ENCODE measurements around the gene IL25. TPM values are rescaled to one million over a fixed set of nuclear protein-coding genes. Genes with fewer than 3 reads are reported as not detected.
A peak's percentile ranks its signal among the peaks of the same experiment; 100 is the strongest.
"Not testable (repeated sequence)": the region's sequence is repeated elsewhere in the genome, so short reads cannot be mapped to it uniquely, and the experiment has no call there.

The IL25 gene
- total RNA-seq, 1 experiment from 2014 or later, result not detected

GRCh38 chr14:23388996-23389395 lies 16.4 kb downstream of the IL25 start:
- no peak for DNase-seq (ENCODE audit: low read depth)

GRCh38 chr14:23389396-23389795 lies 16.8 kb downstream of the IL25 start:
- DNase-seq (ENCODE audit: low read depth), result no peak

- DNase-seq (ENCODE audit: low read depth), result not testable (repeated sequence)
Measured at GRCh38 chr14:23389871-23390270, 17.3 kb downstream of the IL25 start.

- no peak for DNase-seq (ENCODE audit: low read depth)
Measured at GRCh38 chr14:23392613-23393012, 20.0 kb downstream of the IL25 start.

- DNase-seq (ENCODE audit: low read depth), result no peak
Measured at GRCh38 chr14:23396126-23396525, 23.5 kb downstream of the IL25 start.

GRCh38 chr14:23396781-23397407 lies 24.3 kb downstream of the IL25 start:
- no peak for DNase-seq (ENCODE audit: low read depth)

GRCh38 chr14:23398348-23398747 lies 25.7 kb downstream of the IL25 start:
- DNase-seq (ENCODE audit: low read depth), result no peak

GRCh38 chr14:23399136-23399535 lies 26.5 kb downstream of the IL25 start:
- DNase-seq (ENCODE audit: low read depth), result no peak

- no peak for DNase-seq (ENCODE audit: low read depth)
Measured at GRCh38 chr14:23399591-23399990, 27.0 kb downstream of the IL25 start.

GRCh38 chr14:23400496-23401149 lies 28.0 kb downstream of the IL25 start:
- DNase-seq (ENCODE audit: low read depth), result not testable (repeated sequence)

- DNase-seq (ENCODE audit: low read depth), result no peak
Measured at GRCh38 chr14:23401291-23401690, 28.7 kb downstream of the IL25 start.

GRCh38 chr14:23402296-23403138 lies 29.9 kb downstream of the IL25 start:
- DNase-seq (ENCODE audit: low read depth), result peak; percentile 2

GRCh38 chr14:23403139-23403438 lies 30.5 kb downstream of the IL25 start:
- no peak for DNase-seq (ENCODE audit: low read depth)

GRCh38 chr14:23403908-23404307 lies 31.3 kb downstream of the IL25 start:
- DNase-seq (ENCODE audit: low read depth), result no peak

- DNase-seq (ENCODE audit: low read depth), result no peak
Measured at GRCh38 chr14:23404331-23404900, 31.8 kb downstream of the IL25 start.

- no peak for DNase-seq (ENCODE audit: low read depth)
Measured at GRCh38 chr14:23405096-23405495, 32.5 kb downstream of the IL25 start.

- DNase-seq (ENCODE audit: low read depth), result no peak
Measured at GRCh38 chr14:23405516-23406025, 33.0 kb downstream of the IL25 start.

- peak; percentile 36 for DNase-seq (ENCODE audit: low read depth)
Measured at GRCh38 chr14:23406244-23406643, 33.6 kb downstream of the IL25 start.

- DNase-seq (ENCODE audit: low read depth), result no peak
Measured at GRCh38 chr14:23406725-23407355, 34.2 kb downstream of the IL25 start.

GRCh38 chr14:23407516-23408306 lies 35.1 kb downstream of the IL25 start, which contains the start of gene MYH6:
MYH6 (minus strand) TSS chr14:23408273; CDS start chr14:23407223, 1,050 bp downstream.
- DNase-seq (ENCODE audit: low read depth), result no peak

- no peak for DNase-seq (ENCODE audit: low read depth)
Measured at GRCh38 chr14:23408307-23408630, 35.7 kb downstream of the IL25 start.
